NCI-H526 (cell line): Measurements from ENCODE around the gene IAPP.
A peak's percentile ranks its signal among the peaks of the same experiment; 100 is the strongest.
"Not testable (repeated sequence)": the region's sequence is repeated elsewhere in the genome, so short reads cannot be mapped to it uniquely, and the experiment has no call there.

ENCODE experiments used
- DNase-seq, 2 experiments: peaks; one replicate each; lab custom pipeline; 2025; lab: John Stamatoyannopoulos, UW

IAPP gene

DNA sequence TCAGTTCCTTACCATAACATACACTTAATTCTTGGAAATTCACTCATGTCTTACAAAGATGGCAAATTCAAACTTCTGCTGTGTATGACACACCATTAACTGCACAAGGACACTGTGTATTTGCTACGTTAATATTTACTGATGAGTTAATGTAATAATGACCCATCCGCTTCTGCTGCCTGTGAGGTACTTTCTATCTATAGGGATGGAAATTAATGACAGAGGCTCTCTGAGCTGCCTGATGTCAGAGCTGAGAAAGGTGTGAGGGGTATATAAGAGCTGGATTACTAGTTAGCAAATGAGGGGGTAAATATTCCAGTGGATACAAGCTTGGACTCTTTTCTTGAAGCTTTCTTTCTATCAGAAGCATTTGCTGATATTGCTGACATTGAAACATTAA lies at the start of gene IAPP:
IAPP (plus strand) TSS at position 301 of the 400 bp plus-strand sequence. CDS start 450 bp downstream, outside the sequence.
- no peak for DNase-seq

DNA sequence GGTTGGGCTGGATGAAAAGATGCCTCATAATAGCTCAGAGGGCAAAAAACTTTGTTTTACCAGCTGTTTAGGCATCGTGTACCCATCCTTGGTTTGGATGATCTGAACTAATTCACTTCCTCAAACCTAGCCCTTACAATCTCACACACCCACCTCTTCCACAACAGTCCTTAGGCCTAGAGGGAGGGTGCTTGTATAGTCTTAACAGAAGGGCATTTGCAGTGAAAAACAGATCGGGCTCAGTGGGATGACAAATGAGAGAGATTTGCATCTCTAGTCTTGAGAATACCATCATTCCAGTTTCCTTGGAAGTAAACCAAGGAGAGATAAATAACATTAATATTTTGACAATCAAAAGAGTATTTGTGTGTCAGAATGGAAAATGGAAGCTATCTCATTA lies 49.0 kb upstream of the IAPP start:
- no peak for DNase-seq

GRCh38 chr12:21324551-21324950 lies 48.2 kb upstream of the IAPP start:
- DNase-seq: peak in 1 of 2 experiments; percentile 14

DNA sequence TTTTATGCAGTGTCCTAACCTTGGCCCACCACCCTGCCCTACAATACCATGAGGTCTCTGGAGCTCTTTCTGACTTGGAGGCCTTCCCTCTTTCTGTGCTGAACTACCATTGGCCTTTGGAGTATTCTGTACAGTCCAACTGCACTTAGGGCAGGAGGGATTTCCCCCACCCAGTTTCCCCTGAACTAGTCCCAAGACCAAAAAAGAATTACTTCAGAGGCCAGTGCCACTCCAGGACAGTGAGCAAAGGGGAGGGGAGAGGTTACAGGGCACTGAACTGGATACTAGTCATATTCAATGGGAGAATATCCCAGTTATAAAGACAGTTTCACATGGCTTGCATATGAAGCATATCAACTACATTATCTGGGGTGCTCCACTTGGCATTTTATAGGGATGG lies 44.1 kb upstream of the IAPP start:
- DNase-seq: no peak

DNA sequence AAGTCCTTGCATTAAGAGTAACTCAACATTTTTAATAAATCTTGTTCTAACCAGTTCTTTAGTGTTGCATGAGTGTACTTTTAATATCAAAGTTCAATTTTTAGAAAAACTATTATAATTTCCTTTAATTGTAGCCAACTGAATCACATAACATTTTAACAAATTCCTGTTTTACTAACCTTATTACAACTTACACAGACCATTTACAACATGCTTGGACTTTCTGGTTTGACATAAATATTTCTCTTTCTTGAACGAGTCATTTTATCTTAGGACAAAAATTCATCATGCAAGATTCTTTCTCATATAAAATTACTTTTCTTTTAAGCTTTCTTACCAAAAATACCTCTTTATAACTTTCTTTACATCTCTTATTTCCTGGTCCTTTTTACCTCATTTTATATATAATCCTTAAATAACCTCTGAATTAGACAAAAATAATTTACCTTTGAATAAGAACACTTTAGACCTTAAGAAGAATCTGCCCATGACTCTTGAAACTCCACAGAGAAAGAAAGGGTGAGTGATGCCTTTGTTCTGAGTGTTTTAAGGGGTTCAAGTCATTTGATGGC lies 41.9 kb upstream of the IAPP start:
- DNase-seq: peak in 1 of 2 experiments; percentile 16

GRCh38 chr12:21334771-21335325 lies 37.9 kb upstream of the IAPP start, which contains the start of gene SLCO1A2:
SLCO1A2 (minus strand) TSS chr12:21334917; CDS start chr12:21334647, 270 bp downstream.
- DNase-seq: no peak

DNA sequence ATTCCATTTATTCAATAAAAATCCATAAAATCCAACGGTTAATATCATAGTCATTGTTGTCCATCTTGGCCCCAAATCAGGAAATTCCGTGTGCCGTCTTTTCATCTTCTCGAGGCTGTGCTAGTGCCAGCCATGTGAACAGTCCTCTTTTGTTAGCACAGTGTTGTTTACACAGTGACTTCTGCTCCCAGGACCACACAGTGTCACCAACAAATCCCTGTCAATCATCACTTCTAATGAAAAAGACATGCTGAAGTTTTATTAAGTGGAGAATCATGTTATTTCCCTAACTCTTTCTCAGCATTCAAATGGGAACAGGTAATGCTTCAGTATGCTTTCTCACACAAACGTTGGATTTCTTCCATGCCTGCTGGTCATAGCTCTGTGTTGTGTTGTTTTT lies 36.0 kb upstream of the IAPP start:
- no peak for DNase-seq

- DNase-seq: no peak
Observed at GRCh38 chr12:21337453-21337852, 35.2 kb upstream of the IAPP start.

GRCh38 chr12:21337959-21338744 lies 34.5 kb upstream of the IAPP start:
- no peak for DNase-seq

DNA sequence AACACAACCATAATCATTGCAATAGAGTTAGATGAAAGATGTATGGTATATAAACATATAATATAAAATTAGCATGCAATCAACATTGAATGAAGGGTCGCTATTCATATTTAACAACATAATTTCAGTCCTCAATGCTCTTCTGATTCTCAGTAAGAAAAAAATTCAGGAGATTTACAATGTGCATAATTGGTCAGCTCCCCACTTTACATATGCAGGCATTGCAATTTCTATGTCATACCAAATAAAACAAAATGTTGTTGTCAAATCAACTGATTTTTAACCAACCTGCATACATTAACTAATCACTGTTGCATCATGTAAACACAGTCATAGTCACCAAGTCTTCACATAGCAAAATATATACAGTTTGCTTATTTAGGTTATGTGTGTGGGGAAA lies 32.8 kb upstream of the IAPP start:
- no peak for DNase-seq

GRCh38 chr12:21340403-21340802 lies 32.3 kb upstream of the IAPP start:
- DNase-seq: no peak

DNA sequence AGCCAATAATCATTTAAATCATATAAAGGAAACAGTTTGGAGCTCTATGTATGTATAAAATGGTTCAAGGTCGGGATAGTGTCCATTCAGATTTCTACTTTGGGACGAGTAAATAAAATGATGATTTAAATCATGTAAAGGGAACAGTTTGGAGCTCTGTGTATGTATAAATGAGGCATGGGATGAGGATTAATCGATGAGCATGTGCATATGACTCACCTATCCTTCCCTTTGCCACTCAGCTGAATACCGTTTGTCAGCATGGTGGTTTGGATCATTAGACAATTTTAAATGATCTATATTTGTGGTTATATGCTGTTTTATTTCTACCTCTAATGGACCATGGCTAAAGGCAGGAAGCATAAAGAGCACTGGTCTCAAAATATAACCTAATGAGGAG lies 30.9 kb upstream of the IAPP start:
- DNase-seq: no peak

GRCh38 chr12:21343636-21344035 lies 29.1 kb upstream of the IAPP start:
- DNase-seq: no peak

DNA sequence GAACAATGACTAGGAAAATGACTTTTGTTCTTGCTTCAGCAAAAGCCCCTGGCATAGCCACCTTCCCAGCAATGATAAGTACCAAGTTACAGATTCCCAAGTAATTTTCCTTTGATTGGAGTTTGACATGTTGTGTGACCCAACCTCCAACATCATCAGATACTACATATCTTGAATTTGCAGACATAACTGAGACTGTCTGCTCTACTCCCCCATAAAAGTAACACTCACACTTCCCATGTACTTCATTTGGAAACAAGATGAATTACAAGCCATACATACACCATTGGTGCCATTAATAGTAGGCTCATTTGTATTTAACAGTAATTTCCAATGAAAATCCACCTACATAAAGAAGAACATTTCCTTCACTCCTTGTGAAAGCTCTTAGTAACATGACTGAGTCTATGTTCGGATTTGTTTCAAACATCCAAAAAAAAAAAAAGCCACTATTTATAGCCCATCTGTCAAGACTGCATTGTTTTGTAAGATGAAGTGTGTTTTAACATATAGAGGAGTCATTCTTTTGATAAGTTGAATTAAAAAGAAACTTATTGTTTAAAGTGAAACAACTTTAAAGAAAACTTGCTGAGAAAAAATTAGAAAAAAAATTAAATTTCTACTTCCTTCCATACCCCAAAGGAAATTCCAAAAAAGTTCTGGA lies 26.0 kb upstream of the IAPP start:
- no peak for DNase-seq

GRCh38 chr12:21350975-21351374 lies 21.7 kb upstream of the IAPP start:
- DNase-seq: no peak

DNA sequence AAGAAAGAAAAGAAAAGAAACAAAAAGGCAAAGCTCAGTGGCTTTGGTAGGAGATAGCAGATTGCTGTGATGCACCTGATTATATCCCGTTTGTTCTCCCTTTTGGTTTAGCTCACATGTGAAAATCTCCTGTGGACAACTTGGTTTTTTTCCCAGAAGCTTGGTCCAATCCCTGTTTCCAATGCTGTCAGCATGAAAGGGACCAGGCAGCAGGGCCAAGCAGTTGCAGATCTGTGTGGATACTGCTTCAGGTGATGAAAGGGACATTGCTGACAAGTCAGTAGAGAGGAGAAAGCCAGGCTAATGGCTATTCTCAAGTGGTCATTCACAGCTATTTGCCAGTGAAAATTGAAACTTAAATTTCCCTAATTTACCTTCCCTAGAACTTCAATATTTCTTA lies 19.2 kb upstream of the IAPP start:
- DNase-seq: no peak

DNA sequence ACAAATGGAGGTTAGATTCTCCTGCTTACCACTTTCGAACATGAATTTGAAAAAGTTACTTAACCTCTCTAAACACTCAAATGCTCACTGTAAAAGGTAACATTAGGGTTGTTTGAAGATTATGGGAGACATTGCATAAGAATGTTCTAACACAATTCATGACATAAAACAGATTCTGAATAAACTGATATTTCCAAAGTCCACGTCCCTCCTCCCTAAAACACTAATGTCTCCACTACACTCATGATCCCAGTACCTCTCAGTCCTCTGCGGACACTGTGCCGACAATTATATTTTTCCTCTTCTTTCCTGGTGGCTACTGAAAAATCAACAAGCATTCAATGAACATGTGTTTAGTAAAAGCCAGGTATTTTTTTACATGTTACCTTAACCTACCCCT lies 18.8 kb upstream of the IAPP start:
- no peak for DNase-seq

DNA sequence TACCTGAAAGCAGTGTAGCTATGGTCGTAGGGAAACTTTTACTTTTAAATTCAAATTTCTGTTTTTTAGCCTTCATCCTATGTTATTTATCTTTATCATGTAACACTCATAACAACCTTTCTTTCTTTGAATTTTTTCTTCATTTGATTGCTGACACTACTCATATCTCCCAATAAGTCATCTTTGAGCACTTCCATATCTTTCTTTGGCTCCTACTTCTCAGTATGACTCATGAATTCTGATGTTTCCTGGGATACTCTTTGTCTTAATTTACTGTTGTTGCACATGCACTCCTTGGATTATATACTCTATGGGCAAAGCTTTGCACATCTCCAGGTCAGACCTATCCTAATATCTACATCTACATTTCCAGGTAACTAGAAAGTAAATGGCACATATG lies 18.1 kb upstream of the IAPP start:
- DNase-seq: no peak

DNA sequence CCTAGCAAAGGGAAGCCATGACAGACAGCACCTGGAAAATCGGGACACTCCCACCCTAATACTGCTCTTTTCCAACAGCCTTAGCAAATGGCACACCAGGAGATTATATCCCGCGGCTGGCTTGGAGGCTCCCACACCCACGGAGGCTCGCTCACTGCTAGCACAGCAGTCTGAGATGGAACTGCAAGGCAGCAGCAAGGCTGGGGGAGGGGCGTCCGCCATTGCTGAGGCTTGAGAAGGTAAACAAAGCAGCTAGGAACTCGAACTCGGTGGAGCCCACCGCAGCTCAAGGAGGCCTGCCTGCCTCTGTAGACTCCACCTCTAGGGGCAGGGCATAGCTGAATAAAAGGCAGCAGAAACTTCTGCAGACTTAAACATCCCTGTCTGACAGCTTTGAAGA lies 12.1 kb upstream of the IAPP start:
- not testable (repeated sequence) for DNase-seq

DNA sequence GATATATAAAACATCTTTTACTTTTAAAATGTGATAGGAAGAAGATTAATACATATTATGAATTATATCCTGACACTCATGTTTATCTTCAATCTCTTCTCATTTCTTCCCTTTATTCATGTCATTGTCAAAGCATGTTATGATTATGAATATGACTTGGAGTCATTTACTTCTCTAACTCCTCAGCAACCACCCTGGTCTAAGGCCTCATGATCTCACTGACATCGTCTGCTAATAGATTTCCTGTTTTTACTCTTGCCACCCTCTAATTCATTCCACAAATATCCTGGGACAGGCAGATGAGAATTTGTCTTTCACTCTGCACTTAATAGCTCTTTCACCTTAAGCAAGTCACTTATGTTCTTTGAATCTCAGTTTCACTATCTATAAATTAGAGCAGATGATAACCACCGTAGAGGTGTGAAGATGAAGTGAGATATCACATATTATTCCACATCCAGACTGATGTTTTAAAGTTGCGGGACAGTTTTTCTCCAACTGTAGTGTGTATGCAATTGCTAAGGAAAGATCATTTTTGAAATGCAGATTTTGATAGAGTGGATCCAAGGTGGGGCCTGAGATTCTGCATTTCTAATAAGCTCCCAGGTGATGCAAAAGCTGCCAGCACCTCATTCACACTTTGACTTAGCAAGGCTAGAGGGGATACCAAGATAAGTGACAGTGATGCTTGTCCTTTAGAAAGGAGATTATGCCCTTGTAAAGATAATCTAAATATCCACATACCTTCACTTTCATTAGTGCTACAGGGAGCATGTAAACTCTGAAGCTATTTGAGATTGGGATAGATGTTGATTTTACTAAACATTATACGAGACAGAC lies 3.3 kb upstream of the IAPP start:
- no peak for DNase-seq

DNA sequence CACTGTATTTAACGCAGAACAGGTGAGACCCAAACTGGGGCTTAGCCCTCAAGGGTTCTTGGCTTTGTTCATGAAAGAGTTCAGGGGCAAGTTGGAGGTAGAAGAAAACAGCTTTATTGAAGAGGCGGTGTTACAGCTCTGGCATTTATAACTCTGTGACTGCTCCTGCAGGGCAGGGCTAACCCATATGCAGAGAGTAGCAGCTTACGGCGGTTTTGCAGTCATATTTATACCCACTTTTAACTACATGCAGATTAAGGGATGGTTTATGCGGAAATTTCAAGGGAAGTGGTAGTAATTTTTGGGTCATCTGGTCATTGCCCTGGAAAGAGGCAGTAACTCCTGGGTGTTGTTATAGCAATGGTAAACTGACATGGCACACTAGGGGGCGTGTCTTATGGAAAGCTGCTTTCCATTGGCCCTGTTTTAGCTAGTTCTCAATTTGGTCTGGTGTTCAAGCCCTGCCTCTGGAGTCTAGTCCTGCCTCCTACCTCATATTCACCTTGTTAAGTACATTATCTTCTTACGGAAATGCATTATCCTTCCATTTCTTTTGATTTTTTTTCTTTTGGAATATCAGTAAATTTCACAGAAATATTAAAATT lies 1.8 kb upstream of the IAPP start:
- no peak for DNase-seq

DNA sequence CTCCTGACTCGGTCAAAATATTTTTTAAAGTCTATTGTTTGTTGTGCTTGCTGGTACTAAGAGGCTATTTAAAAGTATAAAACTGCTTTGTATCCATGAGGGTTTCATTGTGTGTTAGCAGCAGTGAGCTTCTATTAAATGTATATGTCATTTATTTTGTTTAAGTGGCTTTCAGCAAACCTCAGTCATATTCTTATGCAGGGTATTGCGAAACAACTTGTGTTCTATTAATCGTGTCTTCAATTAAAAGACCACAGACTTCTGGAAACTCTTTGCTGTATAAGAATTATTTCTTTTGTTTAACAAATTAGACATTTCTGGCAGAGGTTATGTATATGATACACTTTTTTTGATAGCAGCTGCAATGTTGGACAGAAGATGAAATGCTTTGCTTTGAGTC lies 6.5 kb downstream of the IAPP start:
- no peak for DNase-seq
